ENCODE data around the gene LRTM2. TPM values are rescaled to one million over a fixed set of nuclear protein-coding genes. Genes with fewer than 3 reads are reported as not detected.

LRTM2 gene
- total RNA-seq, 4 donors from 2014 or later = not detected

DNA sequence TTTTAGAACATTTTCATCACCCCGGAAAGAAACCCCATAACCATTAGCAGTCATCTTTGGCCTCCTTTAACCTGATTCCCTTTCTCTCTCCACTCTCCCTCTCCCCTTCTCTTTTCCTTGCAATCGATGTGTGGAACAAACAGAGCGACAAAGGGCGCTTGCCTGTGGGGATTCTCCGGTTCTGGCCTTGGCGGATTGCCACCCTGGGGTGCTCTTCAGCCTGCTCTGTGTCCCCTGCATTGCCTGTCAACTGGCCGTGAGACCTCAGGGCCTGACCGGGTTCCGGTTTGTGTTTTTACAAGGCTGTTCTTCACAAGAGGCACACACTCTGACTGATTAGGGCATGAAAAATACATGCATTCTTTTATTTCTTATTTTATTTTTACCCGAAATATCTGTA is 27.8 kb downstream of the LRTM2 start:
- TF ChIP-seq, protein P1, sequence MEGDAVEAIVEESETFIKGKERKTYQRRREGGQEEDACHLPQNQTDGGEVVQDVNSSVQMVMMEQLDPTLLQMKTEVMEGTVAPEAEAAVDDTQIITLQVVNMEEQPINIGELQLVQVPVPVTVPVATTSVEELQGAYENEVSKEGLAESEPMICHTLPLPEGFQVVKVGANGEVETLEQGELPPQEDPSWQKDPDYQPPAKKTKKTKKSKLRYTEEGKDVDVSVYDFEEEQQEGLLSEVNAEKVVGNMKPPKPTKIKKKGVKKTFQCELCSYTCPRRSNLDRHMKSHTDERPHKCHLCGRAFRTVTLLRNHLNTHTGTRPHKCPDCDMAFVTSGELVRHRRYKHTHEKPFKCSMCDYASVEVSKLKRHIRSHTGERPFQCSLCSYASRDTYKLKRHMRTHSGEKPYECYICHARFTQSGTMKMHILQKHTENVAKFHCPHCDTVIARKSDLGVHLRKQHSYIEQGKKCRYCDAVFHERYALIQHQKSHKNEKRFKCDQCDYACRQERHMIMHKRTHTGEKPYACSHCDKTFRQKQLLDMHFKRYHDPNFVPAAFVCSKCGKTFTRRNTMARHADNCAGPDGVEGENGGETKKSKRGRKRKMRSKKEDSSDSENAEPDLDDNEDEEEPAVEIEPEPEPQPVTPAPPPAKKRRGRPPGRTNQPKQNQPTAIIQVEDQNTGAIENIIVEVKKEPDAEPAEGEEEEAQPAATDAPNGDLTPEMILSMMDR (IDR thresholded peaks at IDR 0.05; ENCODE audit: low read depth) = no peak

DNA sequence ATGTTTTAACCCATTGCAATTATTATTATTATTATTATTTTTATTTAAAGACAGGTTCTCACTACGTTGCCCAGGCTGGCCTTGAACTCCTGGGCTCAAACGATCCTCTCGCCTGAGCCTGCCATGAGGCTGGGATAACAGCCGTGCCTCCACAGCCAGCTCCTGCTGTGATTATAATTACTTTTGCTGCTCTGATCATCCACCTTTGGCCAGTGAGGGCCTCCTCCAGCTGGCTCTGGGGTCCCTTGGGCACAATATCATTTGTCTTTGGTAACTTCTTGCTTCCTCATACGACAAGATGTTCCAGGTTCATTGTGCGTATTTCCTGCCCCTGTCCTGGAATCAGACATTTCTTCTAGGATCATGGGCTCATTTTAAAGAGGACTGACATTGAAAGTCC is 28.4 kb downstream of the LRTM2 start:
- TF ChIP-seq, protein P1 (IDR thresholded peaks at IDR 0.05; ENCODE audit: low read depth) = no peak

DNA sequence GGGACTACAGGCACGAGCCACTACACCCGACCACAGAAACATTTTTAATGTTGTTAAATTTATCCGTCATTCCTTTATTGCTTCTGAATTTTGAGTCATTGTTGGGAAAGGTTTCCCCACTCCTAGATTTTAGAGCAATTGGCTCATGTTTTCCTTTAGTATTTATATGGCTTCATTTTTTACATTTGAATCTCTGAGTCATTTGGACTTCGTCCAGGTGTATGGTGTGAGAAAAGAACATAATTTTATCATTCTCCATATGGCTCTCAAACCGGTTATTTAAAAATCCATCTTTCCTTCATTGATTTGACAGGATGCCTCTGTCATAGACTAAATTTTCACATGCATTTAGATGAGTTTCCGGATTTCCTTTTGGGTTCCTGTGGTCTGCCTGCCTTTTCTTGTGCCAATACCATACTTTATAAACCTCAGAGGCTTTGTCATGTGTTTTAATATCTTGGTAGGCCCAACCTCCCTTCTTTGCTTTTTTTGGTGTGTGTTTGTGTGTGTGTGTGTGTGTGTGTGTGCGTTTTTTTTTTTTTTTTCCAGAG is 30.9 kb downstream of the LRTM2 start:
- TF ChIP-seq, protein P1 (IDR thresholded peaks at IDR 0.05; ENCODE audit: low read depth) = no peak

DNA sequence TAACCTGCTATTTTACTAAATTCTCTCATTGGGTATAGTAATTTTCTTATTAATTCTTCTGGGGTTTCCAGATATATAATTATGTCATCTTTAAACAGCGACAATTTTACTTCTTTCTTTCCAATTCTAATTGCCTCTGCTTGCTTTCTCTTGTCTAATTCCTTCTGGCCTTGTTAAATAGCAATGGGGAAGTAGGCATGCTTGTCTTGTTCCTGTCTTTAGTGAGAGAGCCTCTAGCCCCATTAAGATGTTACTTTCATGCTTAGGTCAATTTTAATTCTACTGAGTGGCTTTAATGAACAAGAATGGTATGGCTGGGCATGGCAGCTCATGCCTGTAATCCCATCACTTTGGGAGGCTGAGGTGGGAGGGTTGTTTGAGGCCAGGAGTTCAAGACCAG is 31.7 kb downstream of the LRTM2 start:
- TF ChIP-seq, protein P1 (IDR thresholded peaks at IDR 0.05; ENCODE audit: low read depth) = no peak

DNA sequence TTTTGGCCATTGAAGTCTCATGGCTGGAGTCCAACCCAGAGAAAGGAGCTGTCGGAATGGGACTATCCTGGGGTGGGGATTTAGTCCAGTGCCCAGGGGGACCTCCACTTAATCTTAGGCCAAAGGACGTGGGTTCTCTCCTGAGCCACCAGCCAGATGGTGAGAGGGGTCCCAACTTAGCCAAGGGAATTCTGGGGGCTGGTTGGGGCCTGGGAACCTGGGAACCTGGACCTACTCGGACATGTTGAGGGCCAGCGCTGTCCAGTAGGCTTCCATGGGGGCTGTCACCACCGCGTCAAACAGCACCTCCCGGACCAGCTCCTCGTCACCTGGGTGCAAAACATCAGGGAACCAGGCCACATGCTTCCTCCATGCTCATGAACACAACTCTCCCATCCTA is 33.4 kb downstream of the LRTM2 start:
- TF ChIP-seq, protein P1 (IDR thresholded peaks at IDR 0.05; ENCODE audit: low read depth) = no peak

DNA sequence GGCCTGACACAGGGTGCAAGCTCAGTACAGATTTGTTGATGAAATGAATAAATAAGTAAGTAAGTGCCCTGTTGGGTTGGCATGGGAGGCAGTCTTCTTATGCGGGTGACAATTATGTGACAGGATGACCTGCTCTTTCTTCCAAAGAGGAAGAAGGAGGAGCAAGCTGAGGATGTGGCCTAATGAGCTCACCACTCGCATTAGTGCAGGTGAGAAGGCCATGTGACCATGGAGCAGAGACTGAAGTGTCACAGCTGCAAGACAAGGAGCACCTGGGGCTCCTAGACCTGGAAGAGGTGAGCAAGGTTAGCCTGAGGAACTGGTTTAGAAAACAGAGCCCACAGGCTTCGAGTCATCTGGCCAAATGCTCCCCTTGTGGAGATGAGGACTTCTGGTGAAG is 34.9 kb downstream of the LRTM2 start:
- TF ChIP-seq, protein P1 (IDR thresholded peaks at IDR 0.05; ENCODE audit: low read depth) = no peak

DNA sequence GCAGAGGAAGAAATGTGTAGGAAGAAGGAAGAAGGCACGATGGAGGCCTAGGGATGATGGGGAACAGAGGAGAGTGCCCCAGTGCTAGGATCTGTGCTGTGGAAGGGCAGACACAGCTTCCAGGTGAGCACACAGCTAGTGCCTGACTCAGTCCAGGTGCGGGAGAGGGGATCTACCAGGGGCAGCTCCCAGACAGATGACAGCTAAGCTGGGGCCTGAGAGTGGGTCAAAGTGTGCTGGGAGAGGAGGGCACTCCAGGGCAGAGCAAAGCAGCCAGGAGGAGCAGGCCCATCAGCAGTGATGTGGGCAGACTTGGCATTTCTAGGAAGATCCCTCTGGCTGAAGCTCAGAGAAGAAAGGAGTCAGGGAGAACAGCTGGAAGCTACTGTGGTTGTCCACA is 36.7 kb downstream of the LRTM2 start:
- TF ChIP-seq, protein P1 (IDR thresholded peaks at IDR 0.05; ENCODE audit: low read depth) = no peak
